OCI-LY1 (cell line): ENCODE measurements around the gene LST1.
"Not testable (repeated sequence)": the region's sequence is repeated elsewhere in the genome, so short reads cannot be mapped to it uniquely, and the experiment has no call there.

Source experiments
- H2AFZ ChIP-seq: fragments of 200-600 bp; sonication (generic), shearing (Covaris generic); 2 replicates; pipeline ENCODE4 v1.6.0; 2014; ENCODE audit warnings: antibody characterized with exemption, mild to moderate bottlenecking, low read length
- H3F3A ChIP-seq: fragments of 200-600 bp; sonication (generic), shearing (Covaris generic); 2 replicates; pipeline ENCODE4 v1.6.0; 2014; ENCODE audit warnings: mild to moderate bottlenecking, antibody characterized with exemption, low read length, moderate library complexity; ENCODE audit not compliant: insufficient read depth
- H3K27ac ChIP-seq: fragments of 200-600 bp; sonication (generic); 2 replicates; pipeline ENCODE4 v1.5.1; 2014; ENCODE audit warnings: low read length, mixed run types, mild to moderate bottlenecking, low read depth; ENCODE audit not compliant: poor library complexity, severe bottlenecking
- H3K27me3 ChIP-seq: fragments of 200-600 bp; sonication (generic); 2 replicates; pipeline ENCODE4 v1.6.0; 2014; ENCODE audit warnings: antibody characterized with exemption, mild to moderate bottlenecking, low read length, moderate library complexity; ENCODE audit not compliant: insufficient read depth
- H3K36me3 ChIP-seq: fragments of 200-600 bp; sonication (generic); 2 replicates; pipeline ENCODE4 v1.6.1; 2014; ENCODE audit warnings: mild to moderate bottlenecking, antibody characterized with exemption, low read length, moderate library complexity, mixed read lengths; ENCODE audit not compliant: insufficient read depth
- H3K4me1 ChIP-seq: fragments of 200-600 bp; sonication (generic); 2 replicates; pipeline ENCODE4 v1.5.1; 2014; ENCODE audit warnings: mild to moderate bottlenecking, low read length, moderate library complexity; ENCODE audit not compliant: insufficient read depth, severe bottlenecking
- H3K4me2 ChIP-seq: fragments of 200-600 bp; sonication (generic), shearing (Covaris generic); 2 replicates; pipeline ENCODE4 v1.6.1; 2014; ENCODE audit warnings: low read length
- H3K4me3 ChIP-seq: fragments of 200-600 bp; sonication (generic); 2 replicates; pipeline ENCODE4 v1.5.1; 2014; ENCODE audit warnings: low read length, low read depth, mild to moderate bottlenecking, mixed read lengths; ENCODE audit not compliant: poor library complexity, severe bottlenecking
- H3K79me2 ChIP-seq: fragments of 200-600 bp; shearing (Covaris generic); 2 replicates; pipeline ENCODE4 v1.6.1; 2016; ENCODE audit warnings: mixed run types, low read length, mixed read lengths; ENCODE audit not compliant: insufficient read depth
- H3K9ac ChIP-seq: fragments of 200-600 bp; sonication (generic), shearing (Covaris generic); 2 replicates; pipeline ENCODE4 v1.6.1; 2014; ENCODE audit warnings: mild to moderate bottlenecking, low read length, mixed read lengths
- H3K9me2 ChIP-seq: fragments of 200-600 bp; sonication (generic), shearing (Covaris generic); 2 replicates; pipeline ENCODE4 v1.6.1; 2014; ENCODE audit warnings: low read depth, mild to moderate bottlenecking, low read length, mixed read lengths
- H3K9me3 ChIP-seq: fragments of 200-600 bp; shearing (Covaris generic); 2 replicates; pipeline ENCODE4 v1.6.1; 2014; ENCODE audit warnings: low read length, mixed read lengths
- H4K20me1 ChIP-seq: fragments of 200-600 bp; sonication (generic), shearing (Covaris generic); 2 replicates; pipeline ENCODE4 v1.6.0; 2016; ENCODE audit warnings: mild to moderate bottlenecking, low read length; ENCODE audit not compliant: insufficient read depth
- EZH2 ChIP-seq: fragments of 200-600 bp; sonication (generic), shearing (Covaris generic); IDR thresholded peaks from 2 replicates; pipeline ENCODE4 v1.8.0; 2017; ENCODE audit warnings: borderline replicate concordance, mixed run types, mild to moderate bottlenecking, antibody characterized with exemption, low read length, moderate library complexity, mixed read lengths
- TF ChIP-seq, protein P1 (sequence below): fragments of 200-600 bp; sonication (generic), shearing (Covaris generic); IDR thresholded peaks from 2 replicates; pipeline ENCODE4 v1.5.1; 2017; ENCODE audit warnings: mild to moderate bottlenecking, antibody characterized with exemption, low read length, moderate library complexity, mixed read lengths

The LST1 gene

DNA sequence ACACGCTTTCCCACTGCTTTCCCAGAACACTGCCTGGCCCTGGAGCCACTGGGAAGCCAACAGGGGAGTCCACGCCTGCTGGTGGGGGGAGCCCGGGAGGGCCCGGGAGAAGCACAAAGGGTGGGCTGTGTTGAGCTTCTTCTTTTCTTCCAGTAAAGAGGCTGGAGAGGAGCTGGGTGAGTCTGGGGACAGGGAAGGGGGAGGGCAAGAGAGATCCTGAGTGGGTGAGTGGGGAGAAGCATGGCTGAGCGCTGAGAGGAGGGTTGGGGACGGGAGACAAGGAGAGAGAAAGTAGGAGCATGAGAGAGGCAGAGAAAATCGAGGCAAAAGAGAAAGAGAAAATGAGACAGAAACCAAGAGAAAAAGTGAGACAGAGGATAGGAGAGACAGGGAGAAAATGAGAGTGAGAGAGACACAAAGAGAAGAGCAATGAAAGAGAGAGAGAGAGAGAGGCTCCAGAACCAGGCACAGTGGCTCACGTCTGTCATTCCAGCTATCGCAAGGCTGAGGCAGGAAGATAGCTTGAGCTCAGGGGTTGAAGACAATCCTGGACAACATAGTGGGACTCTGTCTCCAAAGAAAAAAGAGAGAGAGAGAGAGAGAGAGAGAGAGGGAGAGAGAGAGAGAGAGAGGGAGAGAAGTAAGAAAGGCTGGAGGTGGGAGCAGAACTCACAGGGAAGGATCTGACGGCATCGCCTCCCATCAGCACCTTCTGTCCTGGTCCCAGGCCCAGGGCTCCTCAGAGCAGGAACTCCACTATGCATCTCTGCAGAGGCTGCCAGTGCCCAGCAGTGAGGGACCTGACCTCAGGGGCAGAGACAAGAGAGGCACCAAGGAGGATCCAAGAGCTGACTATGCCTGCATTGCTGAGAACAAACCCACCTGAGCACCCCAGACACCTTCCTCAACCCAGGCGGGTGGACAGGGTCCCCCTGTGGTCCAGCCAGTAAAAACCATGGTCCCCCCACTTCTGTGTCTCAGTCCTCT is 2.0 kb downstream of the LST1 start:
- Histone ChIP-seq H3K79me2 (no peaks in the 10 kb centered on the region), H4K20me1 (no peaks in the 10 kb centered on the region), H3K9me2 (no peaks in the 10 kb centered on the region), H3K36me3 (no peaks in the 10 kb centered on the region), H3K4me1 (peaks cover 39% of the 10 kb centered on the region), H3K27ac (no peak overlapping the region), H3K4me2 (no peak overlapping the region), H3K4me3 (no peak overlapping the region), H2AFZ (no peak overlapping the region), H3K27me3 (no peaks in the 10 kb centered on the region), H3K9me3 (no peaks in the 10 kb centered on the region), H3K9ac (no peak overlapping the region), H3F3A (no peaks in the 10 kb centered on the region)
- TF ChIP-seq, protein P1, sequence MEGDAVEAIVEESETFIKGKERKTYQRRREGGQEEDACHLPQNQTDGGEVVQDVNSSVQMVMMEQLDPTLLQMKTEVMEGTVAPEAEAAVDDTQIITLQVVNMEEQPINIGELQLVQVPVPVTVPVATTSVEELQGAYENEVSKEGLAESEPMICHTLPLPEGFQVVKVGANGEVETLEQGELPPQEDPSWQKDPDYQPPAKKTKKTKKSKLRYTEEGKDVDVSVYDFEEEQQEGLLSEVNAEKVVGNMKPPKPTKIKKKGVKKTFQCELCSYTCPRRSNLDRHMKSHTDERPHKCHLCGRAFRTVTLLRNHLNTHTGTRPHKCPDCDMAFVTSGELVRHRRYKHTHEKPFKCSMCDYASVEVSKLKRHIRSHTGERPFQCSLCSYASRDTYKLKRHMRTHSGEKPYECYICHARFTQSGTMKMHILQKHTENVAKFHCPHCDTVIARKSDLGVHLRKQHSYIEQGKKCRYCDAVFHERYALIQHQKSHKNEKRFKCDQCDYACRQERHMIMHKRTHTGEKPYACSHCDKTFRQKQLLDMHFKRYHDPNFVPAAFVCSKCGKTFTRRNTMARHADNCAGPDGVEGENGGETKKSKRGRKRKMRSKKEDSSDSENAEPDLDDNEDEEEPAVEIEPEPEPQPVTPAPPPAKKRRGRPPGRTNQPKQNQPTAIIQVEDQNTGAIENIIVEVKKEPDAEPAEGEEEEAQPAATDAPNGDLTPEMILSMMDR, result no peak
- no peak for TF ChIP-seq EZH2

DNA sequence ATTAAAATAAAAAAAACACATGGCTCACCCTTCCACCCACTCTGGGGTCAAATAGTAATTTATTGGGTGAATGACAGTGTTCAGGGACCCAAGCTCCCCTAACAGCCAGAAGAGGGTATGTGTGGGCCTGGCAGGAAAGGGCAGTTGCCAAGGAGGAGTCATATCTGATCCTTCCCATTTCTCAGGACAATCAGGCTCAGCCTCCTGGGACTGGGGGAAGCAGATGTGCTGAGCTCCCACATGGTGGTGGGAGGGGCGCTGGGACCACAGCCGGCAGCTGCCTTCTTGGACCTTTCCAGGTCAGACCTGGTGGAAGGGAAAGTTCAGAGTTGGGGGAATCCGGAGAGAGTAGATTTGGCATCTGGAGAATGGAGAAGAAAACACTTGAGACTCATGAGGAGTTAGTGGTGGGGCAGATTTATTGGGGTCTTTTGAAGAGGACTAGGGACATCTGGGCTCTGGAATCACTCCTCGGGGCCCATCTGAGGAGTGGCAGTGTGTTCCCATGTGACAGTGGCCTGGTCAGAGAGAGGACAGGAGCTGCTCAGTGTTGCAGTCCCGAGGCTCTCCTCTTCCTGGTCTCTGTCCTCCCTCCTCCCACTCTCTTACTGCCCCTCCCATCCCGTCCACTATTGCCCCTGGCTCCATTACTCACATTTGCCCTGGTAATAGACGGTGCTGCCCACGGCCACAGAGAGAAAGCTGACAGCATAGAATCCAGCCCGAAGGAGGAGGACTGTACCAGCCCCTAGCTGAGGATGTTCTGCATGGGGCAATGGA is 3.0 kb downstream of the LST1 start:
- H3K4me1 ChIP-seq, result peaks cover 42% of the 10 kb centered on the region
- no peak overlapping the region for H3K4me2 ChIP-seq
- H3K27ac ChIP-seq, result no peak overlapping the region
- TF ChIP-seq, protein P1, result no peak
- no peak for TF ChIP-seq EZH2
- H3K9me3 ChIP-seq, result no peaks in the 10 kb centered on the region
- no peaks in the 10 kb centered on the region for H3K79me2 ChIP-seq
- H3K9ac ChIP-seq, result no peak overlapping the region
- no peaks in the 10 kb centered on the region for H4K20me1 ChIP-seq
- H2AFZ ChIP-seq, result no peak overlapping the region
- H3K4me3 ChIP-seq, result no peak overlapping the region
- H3F3A ChIP-seq, result no peaks in the 10 kb centered on the region
- H3K9me2 ChIP-seq, result no peaks in the 10 kb centered on the region
- no peaks in the 10 kb centered on the region for H3K27me3 ChIP-seq
- no peaks in the 10 kb centered on the region for H3K36me3 ChIP-seq

DNA sequence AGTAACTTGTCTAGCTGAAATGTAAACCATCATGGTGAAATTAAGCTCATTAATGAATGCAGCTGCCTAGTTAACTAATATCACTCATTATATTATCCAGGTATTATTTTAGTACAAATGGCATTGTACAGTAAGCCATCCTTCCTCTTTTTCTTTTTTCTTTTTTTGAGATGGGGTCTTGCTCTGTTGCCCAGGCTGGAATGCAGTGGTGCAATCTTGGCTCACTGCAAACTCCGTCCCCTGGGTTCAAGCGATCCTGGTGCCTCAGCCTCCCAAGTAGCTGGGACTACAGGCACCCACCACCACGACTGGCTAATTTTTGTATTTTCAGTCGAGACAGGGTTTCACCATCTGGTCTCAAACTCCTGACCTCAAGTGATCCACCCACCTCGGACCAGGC is 4.6 kb downstream of the LST1 start:
- H3K79me2 ChIP-seq, H3K27me3 ChIP-seq, H3K4me2 ChIP-seq, H3K27ac ChIP-seq, H3K9me3 ChIP-seq, H2AFZ ChIP-seq, H3K9ac ChIP-seq, H3K4me3 ChIP-seq, H3K36me3 ChIP-seq, H4K20me1 ChIP-seq, H3F3A ChIP-seq, H3K9me2 ChIP-seq: not testable (repeated sequence)
- peaks cover 25% of the 10 kb centered on the region for H3K4me1 ChIP-seq
